ENCODE measurements around the gene PHKB. TPM values are rescaled to one million over a fixed set of nuclear protein-coding genes. Genes with fewer than 3 reads are reported as not detected.

PHKB gene
- total RNA-seq, 4 donors from 2014 or later: 38.8 to 94.2 (median 55.7) TPM

DNA sequence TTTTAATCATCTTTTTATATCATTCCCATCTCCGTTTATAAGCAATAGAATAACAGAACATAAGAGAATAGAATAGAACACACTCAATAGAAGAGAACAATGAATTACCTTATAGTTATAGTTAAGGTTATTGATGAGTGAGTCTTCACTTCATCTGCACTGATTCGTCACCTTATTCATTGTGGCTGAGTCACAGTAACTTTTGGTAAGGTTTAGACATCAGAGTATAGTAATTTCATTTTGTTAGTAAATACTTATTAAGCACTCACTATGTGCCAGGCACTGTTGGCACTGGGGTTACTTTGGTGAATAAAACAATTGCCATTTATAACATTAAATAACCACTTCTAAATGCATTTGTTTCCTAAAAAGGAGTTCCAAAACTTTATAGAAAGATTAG is 22.5 kb downstream of the PHKB start:
- no peak for ATAC-seq
- H3K9me3 ChIP-seq: peaks cover 0 to 11% (median 0%) of the 10 kb centered on the region in 3 donors
- H3K4me1 ChIP-seq: peaks cover 0 to 18% (median 4%) of the 10 kb centered on the region in 3 donors
- H3K4me3 ChIP-seq: no peak overlapping the region
- peaks cover 0 to 7% of the 10 kb centered on the region in 2 donors for H3K36me3 ChIP-seq
- no peaks in the 10 kb centered on the region for H3K27me3 ChIP-seq
- 85 to 91% methylated on average over 2 of the region's 2 CpGs for WGBS, 2 donors (ENCODE audit: low coverage in 1 of 2)
- TF ChIP-seq POLR2A (IDR thresholded peaks at IDR 0.05): no peak
- no peak for TF ChIP-seq EP300 (IDR thresholded peaks at IDR 0.05)
- TF ChIP-seq POLR2AphosphoS5 (IDR thresholded peaks at IDR 0.05): no peak
- TF ChIP-seq, protein P1, sequence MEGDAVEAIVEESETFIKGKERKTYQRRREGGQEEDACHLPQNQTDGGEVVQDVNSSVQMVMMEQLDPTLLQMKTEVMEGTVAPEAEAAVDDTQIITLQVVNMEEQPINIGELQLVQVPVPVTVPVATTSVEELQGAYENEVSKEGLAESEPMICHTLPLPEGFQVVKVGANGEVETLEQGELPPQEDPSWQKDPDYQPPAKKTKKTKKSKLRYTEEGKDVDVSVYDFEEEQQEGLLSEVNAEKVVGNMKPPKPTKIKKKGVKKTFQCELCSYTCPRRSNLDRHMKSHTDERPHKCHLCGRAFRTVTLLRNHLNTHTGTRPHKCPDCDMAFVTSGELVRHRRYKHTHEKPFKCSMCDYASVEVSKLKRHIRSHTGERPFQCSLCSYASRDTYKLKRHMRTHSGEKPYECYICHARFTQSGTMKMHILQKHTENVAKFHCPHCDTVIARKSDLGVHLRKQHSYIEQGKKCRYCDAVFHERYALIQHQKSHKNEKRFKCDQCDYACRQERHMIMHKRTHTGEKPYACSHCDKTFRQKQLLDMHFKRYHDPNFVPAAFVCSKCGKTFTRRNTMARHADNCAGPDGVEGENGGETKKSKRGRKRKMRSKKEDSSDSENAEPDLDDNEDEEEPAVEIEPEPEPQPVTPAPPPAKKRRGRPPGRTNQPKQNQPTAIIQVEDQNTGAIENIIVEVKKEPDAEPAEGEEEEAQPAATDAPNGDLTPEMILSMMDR (IDR thresholded peaks at IDR 0.05): no peak
- H3K27ac ChIP-seq: no peak overlapping the region

DNA sequence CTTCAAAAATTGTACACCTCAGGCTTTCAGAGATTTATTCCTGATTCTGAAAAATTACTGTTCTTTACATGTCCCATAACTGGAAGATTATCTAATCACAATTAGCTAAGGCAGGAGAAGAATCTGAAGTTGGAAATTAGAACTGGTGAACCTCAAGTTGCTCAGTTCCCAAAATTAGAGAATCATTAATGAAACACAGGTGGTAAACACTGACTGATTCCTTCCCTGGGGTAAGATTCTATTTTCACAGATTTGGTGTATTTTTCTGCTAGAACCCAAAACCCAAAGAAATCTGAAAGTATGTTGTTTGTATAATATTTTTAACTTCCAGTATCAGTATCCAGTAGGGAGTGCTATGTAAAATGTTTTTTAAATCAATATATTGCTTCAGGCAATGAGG is 25.7 kb downstream of the PHKB start:
- H3K36me3 ChIP-seq: peaks cover 0 to 14% of the 10 kb centered on the region in 2 donors
- TF ChIP-seq EP300 (IDR thresholded peaks at IDR 0.05): no peak
- no peak for TF ChIP-seq POLR2AphosphoS5 (IDR thresholded peaks at IDR 0.05)
- TF ChIP-seq, protein P1 (IDR thresholded peaks at IDR 0.05): no peak
- TF ChIP-seq POLR2A (IDR thresholded peaks at IDR 0.05): no peak
- H3K4me1 ChIP-seq: peaks cover 0 to 13% (median 4%) of the 10 kb centered on the region in 3 donors
- ATAC-seq: no peak
- no peak overlapping the region for H3K27ac ChIP-seq
- H3K4me3 ChIP-seq: no peak overlapping the region
- no peaks in the 10 kb centered on the region for H3K27me3 ChIP-seq
- peaks cover 0 to 26% (median 0%) of the 10 kb centered on the region in 3 donors for H3K9me3 ChIP-seq

DNA sequence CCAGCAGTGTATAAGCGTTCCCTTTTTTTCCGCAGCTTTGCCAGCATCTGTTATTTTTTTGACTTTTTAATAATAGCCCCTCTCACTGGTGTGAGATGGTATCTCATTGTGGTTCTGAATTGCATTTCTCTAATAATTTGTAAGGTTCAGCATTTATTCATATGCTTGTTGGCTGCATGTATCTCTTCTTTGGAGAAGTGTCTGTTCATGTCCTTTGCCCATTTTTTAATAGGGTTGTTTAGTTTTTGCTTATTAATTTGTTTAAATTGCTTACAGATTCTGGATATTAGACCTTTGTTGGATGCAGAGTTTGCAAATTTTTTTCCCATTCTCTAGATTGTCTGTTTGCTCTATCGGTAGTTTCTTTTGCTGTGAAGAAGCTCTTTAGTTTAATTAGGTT is 26.9 kb downstream of the PHKB start:
- Histone ChIP-seq H3K4me3 (no peak overlapping the region), H3K9me3 (peaks cover 0 to 26% (median 0%) of the 10 kb centered on the region in 3 donors), H3K27me3 (no peaks in the 10 kb centered on the region), H3K36me3 (peaks cover 0 to 14% of the 10 kb centered on the region in 2 donors), H3K4me1 (peaks cover 0 to 23% (median 4%) of the 10 kb centered on the region in 3 donors), H3K27ac (no peak overlapping the region)
- no peak for ATAC-seq
- 89% methylated on average over 3 of the region's 3 CpGs; no CpG with 5 or more reads in 1 of the 2 donors for WGBS, 2 donors (ENCODE audit: low coverage in 1 of 2)
- TF ChIP-seq, protein P1 (IDR thresholded peaks at IDR 0.05): no peak
- no peak for TF ChIP-seq EP300 (IDR thresholded peaks at IDR 0.05)
- no peak for TF ChIP-seq POLR2AphosphoS5 (IDR thresholded peaks at IDR 0.05)
- TF ChIP-seq POLR2A (IDR thresholded peaks at IDR 0.05): no peak

DNA sequence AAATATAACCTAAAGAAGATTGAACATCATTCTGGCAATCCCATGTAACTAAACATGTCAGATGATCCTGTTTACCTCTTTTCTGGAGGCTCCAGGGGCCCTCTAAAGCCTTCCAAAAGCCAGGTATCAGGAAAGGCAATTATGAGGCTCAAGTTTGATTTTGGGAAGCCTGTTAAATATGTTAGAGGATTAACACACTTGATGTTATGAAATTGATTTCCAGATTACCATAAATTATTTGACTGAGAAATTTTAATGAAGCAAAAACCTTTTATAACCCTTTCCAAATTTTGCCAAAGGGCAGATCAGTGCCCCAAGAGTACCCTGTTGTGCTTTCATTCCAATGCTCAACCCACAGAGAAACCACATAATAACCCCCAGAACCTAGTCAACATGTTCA is 29.3 kb downstream of the PHKB start:
- Histone ChIP-seq H3K4me1 (peaks cover 4 to 28% (median 6%) of the 10 kb centered on the region in 3 donors), H3K27me3 (no peaks in the 10 kb centered on the region), H3K9me3 (peaks cover 0 to 26% (median 0%) of the 10 kb centered on the region in 3 donors), H3K27ac (no peak overlapping the region), H3K36me3 (peaks cover 0 to 14% of the 10 kb centered on the region in 2 donors), H3K4me3 (no peak overlapping the region)
- TF ChIP-seq POLR2AphosphoS5 (IDR thresholded peaks at IDR 0.05): no peak
- TF ChIP-seq, protein P1 (IDR thresholded peaks at IDR 0.05): no peak
- no peak for TF ChIP-seq POLR2A (IDR thresholded peaks at IDR 0.05)
- no peak for TF ChIP-seq EP300 (IDR thresholded peaks at IDR 0.05)
- no peak for ATAC-seq

GRCh38 chr16:47492036-47492427 is 30.9 kb downstream of the PHKB start:
- TF ChIP-seq EP300 (IDR thresholded peaks at IDR 0.05) (no peak), POLR2AphosphoS5 (IDR thresholded peaks at IDR 0.05) (no peak), POLR2A (IDR thresholded peaks at IDR 0.05) (no peak)
- TF ChIP-seq, protein P1 (IDR thresholded peaks at IDR 0.05): no peak
- peak overlapping the region; percentile 40 to 69 (median 62) for H3K27ac ChIP-seq
- no peak for ATAC-seq
- 63 to 67% methylated on average over 1 of the region's 1 CpG for WGBS, 2 donors (ENCODE audit: low coverage in 1 of 2)
- H3K9me3 ChIP-seq: peaks cover 0 to 26% (median 0%) of the 10 kb centered on the region in 3 donors
- H3K4me3 ChIP-seq: no peak overlapping the region
- H3K4me1 ChIP-seq: peaks cover 4 to 28% (median 6%) of the 10 kb centered on the region in 3 donors
- H3K36me3 ChIP-seq: peaks cover 0 to 14% of the 10 kb centered on the region in 2 donors
- H3K27me3 ChIP-seq: no peaks in the 10 kb centered on the region

Measured in gastroesophageal sphincter (tissue), 4 donors.